ENCODE data around the gene GABPB2. TPM values are rescaled to one million over a fixed set of nuclear protein-coding genes. Genes with fewer than 3 reads are reported as not detected.

Gene GABPB2
- total RNA-seq, 2 experiments from 2014 or later, result 16.1 to 16.2 TPM

DNA sequence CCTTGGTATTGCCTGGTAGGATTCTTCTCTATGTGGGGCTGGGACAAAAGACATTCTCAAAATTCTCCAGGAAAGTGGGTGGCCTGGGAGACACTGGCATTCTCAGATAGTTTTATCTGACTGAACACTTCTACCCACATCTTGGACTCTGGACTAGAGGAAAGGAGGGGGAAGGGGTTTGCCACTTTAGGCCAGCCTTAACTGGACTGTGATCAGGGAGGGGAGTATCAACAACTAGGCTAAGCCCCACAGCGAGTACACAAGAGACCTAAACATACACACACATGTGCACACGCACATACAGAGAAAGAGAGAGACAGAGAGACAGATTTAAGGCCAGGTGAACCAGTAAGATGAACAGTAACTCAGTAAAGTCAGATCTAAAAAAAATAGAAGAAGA, 77.1 kb downstream of the GABPB2 start:
- intact Hi-C loops (cut with micrococcal nuclease), result no loop called here

DNA sequence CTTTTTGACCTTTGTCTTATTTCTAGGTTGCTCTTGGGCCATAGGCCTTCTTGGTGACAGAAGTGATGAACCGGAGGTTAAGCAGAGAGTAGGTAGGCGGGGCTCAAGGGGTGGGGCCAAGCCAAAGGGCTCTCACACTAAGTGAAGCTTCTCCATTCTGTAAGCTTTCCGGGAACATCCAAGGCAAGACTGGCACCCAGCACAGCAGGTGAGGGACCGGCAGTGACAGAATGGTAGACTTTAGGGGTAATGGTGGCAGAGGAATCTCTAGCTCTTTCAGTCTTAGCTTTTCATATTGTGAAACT, 85.9 kb downstream of the GABPB2 start, which contains the start of gene TNFAIP8L2:
Gene TNFAIP8L2 (plus strand): TSS at position 135 of the 305 bp plus-strand sequence. CDS start 2,049 bp downstream, outside the sequence.
- Mint-ChIP-seq H3K36me3 (ENCODE audit: low read depth) (peaks cover 29% of the 10 kb centered on the region), H3K4me1 (ENCODE audit: low read depth) (peaks cover 40% of the 10 kb centered on the region), H3K27me3 (ENCODE audit: low read depth) (no peaks in the 10 kb centered on the region), H3K9me3 (no peaks in the 10 kb centered on the region), H3K4me3 (peak within 1 kb of the TSS; percentile 97), H3K27ac (peak within 1 kb of the TSS; percentile 98)
- peak; percentile 93 for DNase-seq
- CTCF ChIA-PET, result interaction anchor here (0.6 to 10.0 kb wide), 18 partner anchors 11 to 536 kb away, joined by 3 to 255 read pairs (median 4); partner anchors contain the start of genes C1orf56 and VPS72
- intact Hi-C loops (cut with micrococcal nuclease), result loop anchor here (1.0 to 5.0 kb wide), 11 partner anchors 9 to 596 kb away; partner anchors contain the start of genes LYSMD1 and SEMA6C

More for the DNA sequence above, 77.1 kb downstream of the GABPB2 start:
- Mint-ChIP-seq H3K4me1 (ENCODE audit: low read depth) (peaks cover 6% of the 10 kb centered on the region), H3K4me3 (peak overlapping the region; percentile 88), H3K27me3 (ENCODE audit: low read depth) (no peaks in the 10 kb centered on the region), H3K27ac (no peak overlapping the region), H3K36me3 (ENCODE audit: low read depth) (no peaks in the 10 kb centered on the region), H3K9me3 (no peaks in the 10 kb centered on the region)
- CTCF ChIA-PET, result interaction anchor here (1.4 to 1.6 kb wide), 3 partner anchors 8 to 48 kb away, joined by 3 to 8 read pairs (median 6); no protein-coding TSS in a partner anchor
- DNase-seq, result no peak

DNA sequence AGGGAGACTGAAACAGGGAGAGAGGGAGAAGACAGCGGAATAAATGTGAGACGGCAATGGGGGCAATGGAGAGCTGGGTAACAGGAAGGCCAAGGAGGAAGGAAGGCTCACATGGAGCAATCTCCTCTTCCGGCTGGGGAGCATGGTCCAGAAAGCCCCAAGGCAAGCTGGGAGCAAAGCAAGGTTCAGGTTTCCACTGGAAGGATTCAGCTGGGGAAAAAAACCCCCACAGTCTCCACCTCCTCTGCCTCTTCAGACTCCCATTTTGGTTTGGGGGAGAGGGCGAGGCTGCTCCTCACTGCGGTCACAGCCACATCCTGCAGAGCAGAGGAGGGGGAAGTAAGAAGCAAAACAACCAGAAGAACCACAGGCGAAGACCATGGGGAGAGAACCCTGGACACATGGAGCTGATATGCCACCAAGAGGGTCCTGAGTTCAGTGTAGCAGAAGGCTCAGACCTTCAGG, 86.5 kb downstream of the GABPB2 start:
- Mint-ChIP-seq H3K4me3 (peak overlapping the region; percentile 97), H3K4me1 (ENCODE audit: low read depth) (peaks cover 46% of the 10 kb centered on the region), H3K27me3 (ENCODE audit: low read depth) (no peaks in the 10 kb centered on the region), H3K9me3 (no peaks in the 10 kb centered on the region), H3K27ac (peak overlapping the region; percentile 98), H3K36me3 (ENCODE audit: low read depth) (peaks cover 29% of the 10 kb centered on the region)
- intact Hi-C loops (cut with micrococcal nuclease), result loop anchor here (2.0 to 5.0 kb wide), 2 partner anchors 545 to 596 kb away; no protein-coding TSS in a partner anchor
- CTCF ChIA-PET, result interaction anchor here (0.6 to 10.0 kb wide), 19 partner anchors 10 to 183 kb away, joined by 3 to 255 read pairs (median 4); partner anchors contain the start of genes C1orf56 and VPS72
- peak; percentile 86 for DNase-seq

DNA sequence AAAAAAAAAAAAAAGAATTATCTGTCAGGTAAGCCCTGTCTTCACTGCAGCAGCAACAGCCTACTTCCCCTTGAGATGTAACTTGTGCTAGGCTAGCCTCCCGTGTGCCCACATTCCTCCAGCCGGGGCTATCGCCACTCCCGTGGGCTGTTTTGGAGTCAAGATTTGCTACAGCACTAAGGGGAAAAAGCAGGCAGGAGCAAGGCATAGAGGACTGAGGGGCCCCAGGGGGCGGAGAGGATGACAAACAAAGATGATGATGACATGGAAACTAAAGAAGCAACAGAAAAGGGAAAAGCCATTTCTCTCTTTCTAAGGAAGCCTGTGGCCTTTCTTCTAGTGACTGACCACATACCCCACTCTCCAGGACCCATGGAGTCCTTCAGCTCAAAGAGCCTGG, 87.8 kb downstream of the GABPB2 start:
- intact Hi-C loops (cut with micrococcal nuclease), result loop anchor here (2.0 to 5.0 kb wide), 2 partner anchors 182 to 546 kb away; no protein-coding TSS in a partner anchor
- H3K4me3 Mint-ChIP-seq, result peak overlapping the region; percentile 97
- H3K9me3 Mint-ChIP-seq, result no peaks in the 10 kb centered on the region
- H3K27ac Mint-ChIP-seq, result peak overlapping the region; percentile 98
- DNase-seq, result peak; percentile 76
- H3K36me3 Mint-ChIP-seq (ENCODE audit: low read depth), result peaks cover 29% of the 10 kb centered on the region
- CTCF ChIA-PET, result interaction anchor here (0.7 to 10.0 kb wide), 6 partner anchors 13 to 162 kb away, joined by 3 to 255 read pairs (median 7); no protein-coding TSS in a partner anchor
- H3K27me3 Mint-ChIP-seq (ENCODE audit: low read depth), result no peaks in the 10 kb centered on the region
- peaks cover 53% of the 10 kb centered on the region for H3K4me1 Mint-ChIP-seq (ENCODE audit: low read depth)

DNA sequence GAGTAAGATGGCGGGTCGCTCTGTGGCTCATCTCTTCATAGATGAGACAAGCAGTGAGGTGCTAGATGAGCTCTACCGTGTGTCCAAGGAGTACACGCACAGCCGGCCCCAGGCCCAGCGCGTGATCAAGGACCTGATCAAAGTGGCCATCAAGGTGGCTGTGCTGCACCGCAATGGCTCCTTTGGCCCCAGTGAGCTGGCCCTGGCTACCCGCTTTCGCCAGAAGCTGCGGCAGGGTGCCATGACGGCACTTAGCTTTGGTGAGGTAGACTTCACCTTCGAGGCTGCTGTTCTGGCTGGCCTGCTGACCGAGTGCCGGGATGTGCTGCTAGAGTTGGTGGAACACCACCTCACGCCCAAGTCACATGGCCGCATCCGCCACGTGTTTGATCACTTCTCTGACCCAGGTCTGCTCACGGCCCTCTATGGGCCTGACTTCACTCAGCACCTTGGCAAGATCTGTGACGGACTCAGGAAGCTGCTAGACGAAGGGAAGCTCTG, 88.2 kb downstream of the GABPB2 start:
- H3K4me1 Mint-ChIP-seq (ENCODE audit: low read depth), result peaks cover 53% of the 10 kb centered on the region
- peak; percentile 47 for DNase-seq
- H3K27ac Mint-ChIP-seq, result peak overlapping the region; percentile 98
- no peaks in the 10 kb centered on the region for H3K9me3 Mint-ChIP-seq
- CTCF ChIA-PET, result interaction anchor here (0.6 to 10.0 kb wide), 5 partner anchors 38 to 163 kb away, joined by 3 to 255 read pairs (median 4); no protein-coding TSS in a partner anchor
- peaks cover 29% of the 10 kb centered on the region for H3K36me3 Mint-ChIP-seq (ENCODE audit: low read depth)
- H3K27me3 Mint-ChIP-seq (ENCODE audit: low read depth), result no peaks in the 10 kb centered on the region
- H3K4me3 Mint-ChIP-seq, result peak overlapping the region; percentile 97
- intact Hi-C loops (cut with micrococcal nuclease), result loop anchor here (2.0 to 5.0 kb wide), 2 partner anchors 182 to 546 kb away; no protein-coding TSS in a partner anchor

DNA sequence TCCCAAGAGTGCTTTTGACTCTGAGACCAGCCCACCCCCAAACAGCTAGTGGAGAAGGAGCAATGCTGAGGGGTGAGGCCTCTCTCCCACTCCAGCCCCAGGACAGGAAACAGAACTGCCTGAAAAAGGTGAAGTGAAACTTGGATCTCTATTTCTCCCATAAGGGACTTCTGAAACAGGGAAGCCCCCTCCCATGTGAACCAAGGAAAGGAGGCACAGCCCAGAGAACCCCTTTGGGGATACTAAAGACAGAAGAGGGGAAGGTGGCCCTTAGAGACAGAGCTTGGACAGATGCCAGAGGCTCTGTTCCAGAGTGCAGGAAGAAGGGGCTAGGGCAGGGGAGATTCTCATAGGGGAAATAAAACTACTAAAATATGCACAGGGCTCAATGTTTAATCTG, 88.8 kb downstream of the GABPB2 start:
- Mint-ChIP-seq H3K27ac (peak overlapping the region; percentile 98), H3K36me3 (ENCODE audit: low read depth) (peaks cover 29% of the 10 kb centered on the region), H3K27me3 (ENCODE audit: low read depth) (no peaks in the 10 kb centered on the region), H3K9me3 (no peaks in the 10 kb centered on the region), H3K4me1 (ENCODE audit: low read depth) (peaks cover 57% of the 10 kb centered on the region), H3K4me3 (no peak overlapping the region)
- CTCF ChIA-PET, result interaction anchor here (0.6 to 10.0 kb wide), 5 partner anchors 39 to 163 kb away, joined by 3 to 255 read pairs (median 4); no protein-coding TSS in a partner anchor
- intact Hi-C loops (cut with micrococcal nuclease), result loop anchor here (2.0 to 5.0 kb wide), 2 partner anchors 183 to 547 kb away; no protein-coding TSS in a partner anchor
- no peak for DNase-seq

DNA sequence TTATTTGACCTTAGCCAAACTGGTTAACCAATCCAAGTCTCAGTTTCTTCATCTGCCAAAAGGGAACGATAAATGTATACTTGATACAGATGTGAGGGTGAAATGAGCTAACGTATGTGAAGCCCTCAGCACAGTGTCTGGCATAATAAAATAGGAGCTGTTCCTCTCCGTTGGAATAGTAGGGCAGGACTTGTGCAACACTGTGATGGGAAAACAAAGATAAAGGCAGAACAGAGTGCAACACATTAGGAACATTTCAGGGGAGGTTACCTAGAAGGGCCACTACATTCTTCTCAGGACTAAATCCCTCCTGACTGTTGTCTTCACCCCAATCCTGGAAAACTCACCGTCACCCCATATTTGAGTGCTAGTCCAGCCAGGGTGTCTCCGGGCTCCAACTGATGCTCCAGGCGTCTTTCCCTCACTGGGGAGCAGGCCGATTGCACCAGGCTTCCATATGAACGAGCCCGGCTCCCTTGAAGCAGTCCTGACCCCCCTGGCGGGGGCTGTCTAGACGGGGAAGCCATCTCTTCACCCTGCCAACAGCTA, 94.2 kb downstream of the GABPB2 start:
- no peak for DNase-seq
- Mint-ChIP-seq H3K9me3 (no peaks in the 10 kb centered on the region), H3K27me3 (ENCODE audit: low read depth) (no peaks in the 10 kb centered on the region), H3K36me3 (ENCODE audit: low read depth) (peaks cover 32% of the 10 kb centered on the region), H3K4me1 (ENCODE audit: low read depth) (peaks cover 57% of the 10 kb centered on the region), H3K27ac (peak overlapping the region; percentile 90), H3K4me3 (peak overlapping the region; percentile 92)
- intact Hi-C loops (cut with micrococcal nuclease), result loop anchor here (1.0 kb wide), 2 partner anchors 9 to 117 kb away; partner anchors contain the start of genes TNFAIP8L2 and ZNF687
- CTCF ChIA-PET, result no interaction called here

DNA sequence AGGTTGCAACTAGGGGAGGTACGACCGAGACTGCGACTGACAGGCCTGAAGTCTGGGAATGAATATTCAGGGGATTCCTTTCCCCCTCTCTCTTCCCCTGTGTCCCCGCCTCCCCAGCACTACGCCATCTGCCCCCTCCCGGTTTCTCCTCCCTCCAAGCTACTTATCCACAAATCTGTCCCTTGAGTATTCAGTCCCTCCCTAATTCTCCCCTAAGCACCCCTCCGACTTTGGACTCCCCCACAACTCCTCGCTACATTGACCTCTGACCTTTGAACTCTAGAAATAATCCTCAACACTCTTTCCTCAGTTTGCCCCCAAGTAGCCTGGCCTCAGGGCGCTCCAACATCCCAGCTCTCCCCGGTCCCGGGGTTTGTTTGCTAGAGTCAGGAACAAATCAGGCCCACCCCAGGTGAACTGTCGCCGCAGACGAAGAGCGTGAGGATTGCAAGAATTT, 94.7 kb downstream of the GABPB2 start:
- DNase-seq, result peak; percentile 33
- intact Hi-C loops (cut with micrococcal nuclease), result loop anchor here (1.0 kb wide), 2 partner anchors 9 to 117 kb away; partner anchors contain the start of genes TNFAIP8L2 and ZNF687
- Mint-ChIP-seq H3K4me3 (peak overlapping the region; percentile 92), H3K4me1 (ENCODE audit: low read depth) (peaks cover 56% of the 10 kb centered on the region), H3K36me3 (ENCODE audit: low read depth) (peaks cover 29% of the 10 kb centered on the region), H3K27ac (peak overlapping the region; percentile 90), H3K27me3 (ENCODE audit: low read depth) (no peaks in the 10 kb centered on the region), H3K9me3 (no peaks in the 10 kb centered on the region)
- CTCF ChIA-PET, result no interaction called here

DNA sequence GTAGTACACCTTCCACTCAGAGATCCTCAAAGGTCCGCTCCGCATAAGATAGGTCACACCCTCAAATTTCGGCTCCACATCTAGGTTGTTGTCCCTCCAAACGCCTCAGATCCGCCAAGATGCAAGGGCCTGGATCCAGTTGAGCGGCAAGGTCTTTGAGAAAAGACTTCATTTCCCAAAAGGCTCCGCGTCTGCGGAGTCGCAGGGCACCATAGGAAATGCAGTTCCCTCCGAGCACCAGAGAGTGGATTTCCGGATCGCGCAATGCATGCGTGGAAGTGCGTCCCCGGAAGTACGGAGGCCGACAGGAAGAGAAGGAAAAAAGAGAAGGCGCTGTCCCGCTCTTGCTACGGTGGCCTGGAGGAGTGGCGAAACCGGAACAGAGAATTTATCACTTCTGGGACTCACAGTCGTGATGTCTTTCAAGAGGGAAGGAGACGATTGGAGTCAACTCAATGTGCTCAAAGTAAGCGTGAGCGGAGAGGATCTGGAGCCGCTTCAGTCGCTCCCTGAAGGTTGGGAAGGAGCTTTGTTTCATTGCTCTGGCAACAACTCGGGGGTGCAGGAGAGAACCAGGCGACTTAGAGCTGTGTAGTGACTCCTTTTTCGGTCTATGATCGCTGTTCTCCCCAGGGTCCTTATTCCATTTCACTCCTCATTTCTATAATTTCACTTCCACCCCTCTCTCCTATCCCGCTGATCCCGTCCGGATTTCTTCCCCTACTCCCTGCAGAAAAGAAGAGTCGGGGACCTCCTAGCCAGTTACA, 95.4 kb downstream of the GABPB2 start, which contains the start of the genes LYSMD1 and SCNM1:
Gene LYSMD1 (minus strand): TSS at position 165 of the 767 bp plus-strand sequence. CDS start 644 bp downstream, outside the sequence.
Gene SCNM1 (plus strand): TSS at position 407 of the 767 bp plus-strand sequence. CDS start 9 bp downstream, at position 416.
- no peaks in the 10 kb centered on the region for H3K27me3 Mint-ChIP-seq (ENCODE audit: low read depth)
- CTCF ChIA-PET, result interaction anchor here (0.6 to 1.9 kb wide), 4 partner anchors 9 to 66 kb away, joined by 4 to 7 read pairs (median 4); partner anchors contain the start of genes TMOD4 and TNFAIP8L2
- H3K4me1 Mint-ChIP-seq (ENCODE audit: low read depth), result peaks cover 51% of the 10 kb centered on the region
- H3K36me3 Mint-ChIP-seq (ENCODE audit: low read depth), result peaks cover 26% of the 10 kb centered on the region
- H3K4me3 Mint-ChIP-seq, result peak within 1 kb of the TSS; percentile 92
- H3K27ac Mint-ChIP-seq, result peak within 1 kb of the TSS; percentile 90
- DNase-seq, result peak; percentile 99
- intact Hi-C loops (cut with micrococcal nuclease), result loop anchor here (1.0 kb wide), 4 partner anchors 10 to 116 kb away; partner anchors contain the start of genes PIP5K1A, TNFAIP8L2, VPS72 and ZNF687
- H3K9me3 Mint-ChIP-seq, result no peaks in the 10 kb centered on the region

DNA sequence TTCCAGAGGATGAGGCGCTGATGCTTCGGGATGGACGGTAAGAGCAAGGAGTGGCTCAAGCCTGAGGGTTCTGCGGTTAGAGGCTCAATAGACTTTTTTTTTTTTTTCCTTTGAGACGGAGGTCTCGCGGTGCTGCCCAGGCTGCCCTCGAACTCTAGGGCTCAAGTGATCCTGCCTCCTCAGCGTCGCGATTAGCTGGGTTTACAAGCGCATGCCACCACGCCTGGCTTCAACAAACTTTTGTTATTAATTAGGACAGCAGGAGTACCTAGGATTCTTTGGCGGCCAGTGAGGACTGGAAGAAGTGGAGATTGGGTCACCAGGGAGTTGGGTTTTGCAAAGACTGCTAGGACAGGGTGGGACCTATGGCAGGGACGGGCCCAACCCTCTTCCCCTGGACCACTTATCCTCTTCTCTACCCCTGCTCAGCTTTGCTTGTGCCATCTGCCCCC, 96.0 kb downstream of the GABPB2 start:
- intact Hi-C loops (cut with micrococcal nuclease), result loop anchor here (1.0 kb wide), 2 partner anchors 24 to 32 kb away; partner anchors contain the start of genes PIP5K1A and VPS72
- Mint-ChIP-seq H3K4me1 (ENCODE audit: low read depth) (peaks cover 48% of the 10 kb centered on the region), H3K4me3 (peak overlapping the region; percentile 92), H3K27me3 (ENCODE audit: low read depth) (no peaks in the 10 kb centered on the region), H3K27ac (peak overlapping the region; percentile 90), H3K36me3 (ENCODE audit: low read depth) (peaks cover 24% of the 10 kb centered on the region), H3K9me3 (no peaks in the 10 kb centered on the region)
- peak; percentile 16 for DNase-seq
- CTCF ChIA-PET, result interaction anchor here (0.6 to 1.9 kb wide), 4 partner anchors 9 to 67 kb away, joined by 4 to 7 read pairs (median 4); partner anchors contain the start of genes TMOD4 and TNFAIP8L2

DNA sequence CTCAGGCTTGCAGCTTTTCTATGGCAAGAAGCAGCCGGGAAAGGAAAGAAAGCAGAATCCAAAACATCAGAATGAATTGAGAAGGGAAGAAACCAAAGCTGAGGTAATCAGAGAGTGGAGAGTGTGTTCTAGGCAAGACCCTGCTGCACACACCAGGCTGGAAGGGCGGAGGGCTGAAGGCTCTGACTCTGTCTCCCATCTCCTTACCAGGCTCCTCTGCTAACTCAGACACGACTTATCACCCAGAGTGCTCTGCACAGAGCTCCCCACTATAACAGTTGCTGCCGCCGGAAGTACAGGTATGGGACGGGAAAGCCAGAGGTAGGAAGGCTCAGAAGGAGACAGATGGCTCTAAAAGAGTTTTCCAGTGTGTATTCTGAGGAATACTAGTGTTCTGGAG, 96.6 kb downstream of the GABPB2 start:
- Mint-ChIP-seq H3K4me3 (peak overlapping the region; percentile 92), H3K27me3 (ENCODE audit: low read depth) (no peaks in the 10 kb centered on the region), H3K9me3 (no peaks in the 10 kb centered on the region), H3K4me1 (ENCODE audit: low read depth) (peaks cover 42% of the 10 kb centered on the region), H3K27ac (peak overlapping the region; percentile 53), H3K36me3 (ENCODE audit: low read depth) (peaks cover 24% of the 10 kb centered on the region)
- no peak for DNase-seq
- CTCF ChIA-PET, result interaction anchor here (1.2 to 1.9 kb wide), 3 partner anchors 9 to 67 kb away, joined by 4 to 7 read pairs (median 4); partner anchors contain the start of genes TMOD4 and TNFAIP8L2
- intact Hi-C loops (cut with micrococcal nuclease), result no loop called here

All from activated naive CD4-positive, alpha-beta T cell treated with anti-CD3 and anti-CD28 coated beads for 36 hours (primary cell).